ENCODE results near the gene SERPINA5.
"Not testable (repeated sequence)": the region's sequence is repeated elsewhere in the genome, so short reads cannot be mapped to it uniquely, and the experiment has no call there.

Gene SERPINA5

DNA sequence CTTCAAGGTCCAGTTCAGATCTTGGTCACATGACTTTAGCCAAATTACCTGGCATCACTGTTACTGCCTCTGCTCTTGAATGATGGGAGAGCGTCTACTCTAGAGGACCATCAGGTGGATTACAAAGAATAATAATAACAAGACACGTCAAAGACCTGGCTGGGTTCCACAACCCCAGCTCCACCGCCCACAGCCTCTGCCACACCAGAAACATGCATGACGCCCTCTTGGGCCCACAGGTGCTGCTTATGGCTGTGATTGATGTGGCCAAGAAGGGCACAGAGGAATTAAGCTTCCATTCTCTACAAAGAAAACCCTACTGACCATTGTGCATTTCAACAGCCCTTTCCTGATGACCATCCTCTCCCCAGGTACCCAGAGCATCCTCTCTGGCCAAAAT is 49.2 kb downstream of the SERPINA5 start:
- DNase-seq = no peak

DNA sequence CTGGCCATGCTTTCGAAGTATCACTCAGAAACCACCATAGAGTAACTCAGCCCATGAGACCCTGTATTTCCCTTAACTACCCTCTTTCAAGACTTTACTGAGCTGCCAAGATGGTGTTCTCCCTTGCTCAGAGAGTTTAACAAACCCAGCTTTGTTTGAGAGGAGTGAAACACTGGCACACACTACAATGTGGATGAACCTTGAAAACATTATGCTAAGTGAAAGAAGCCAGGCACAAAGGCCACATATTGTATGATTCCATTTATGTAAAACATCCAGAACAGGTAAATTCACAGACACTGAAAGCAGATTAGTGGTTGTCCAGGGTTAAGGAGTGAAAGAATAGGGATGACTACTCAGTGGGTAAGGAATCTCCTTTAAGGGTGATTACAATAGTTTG is 49.8 kb downstream of the SERPINA5 start:
- no peak for DNase-seq

DNA sequence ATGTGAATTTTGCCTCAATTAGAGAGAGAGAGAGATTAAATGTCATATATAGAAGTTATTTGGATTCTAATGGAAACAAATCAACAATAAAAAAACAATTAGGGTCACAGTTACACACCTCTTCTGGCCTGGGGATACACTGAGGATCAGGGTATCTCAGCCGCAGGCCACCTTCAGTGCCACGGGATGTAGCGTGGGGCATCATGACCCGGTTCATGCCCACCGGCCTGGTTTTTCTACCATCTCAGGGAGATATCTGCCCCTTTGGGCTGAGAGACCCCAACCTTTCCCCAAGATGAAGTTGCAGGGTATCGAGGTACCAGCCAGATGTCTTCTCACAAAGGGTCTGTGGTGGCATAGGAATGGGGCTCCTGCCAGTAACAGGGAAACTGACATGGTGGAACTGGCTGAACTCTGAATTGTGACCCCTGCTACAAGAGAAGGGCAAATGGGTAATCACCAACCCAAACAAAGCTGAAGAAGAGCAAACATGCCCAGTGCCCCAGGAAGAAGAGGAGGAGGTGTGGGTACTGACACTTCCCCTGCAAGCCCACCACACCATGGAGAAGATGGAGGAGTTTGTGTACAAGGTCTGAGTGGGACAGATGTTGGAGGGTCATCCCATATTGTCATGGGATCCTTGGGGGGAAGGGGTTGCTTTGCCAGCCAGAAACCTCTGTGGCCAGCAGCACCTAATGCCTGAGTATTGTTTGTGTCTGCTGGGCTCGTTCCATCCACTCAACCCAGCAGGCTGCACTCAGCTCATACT is 50.5 kb downstream of the SERPINA5 start:
- no peak for DNase-seq

DNA sequence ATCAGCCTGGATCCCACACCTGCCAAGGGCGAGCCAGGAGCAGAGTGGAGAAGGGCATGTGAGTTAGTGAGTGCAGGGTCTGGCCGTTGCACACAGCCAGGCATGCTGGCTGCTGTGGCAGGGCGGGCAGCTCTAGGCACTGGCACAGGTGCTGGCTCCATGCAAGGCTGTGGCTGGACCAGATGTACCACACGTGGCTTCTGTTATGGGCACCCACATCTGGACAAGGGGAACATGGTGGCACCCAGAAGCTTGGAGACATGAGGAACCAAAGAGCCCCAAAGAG is 51.0 kb downstream of the SERPINA5 start:
- DNase-seq = no peak

DNA sequence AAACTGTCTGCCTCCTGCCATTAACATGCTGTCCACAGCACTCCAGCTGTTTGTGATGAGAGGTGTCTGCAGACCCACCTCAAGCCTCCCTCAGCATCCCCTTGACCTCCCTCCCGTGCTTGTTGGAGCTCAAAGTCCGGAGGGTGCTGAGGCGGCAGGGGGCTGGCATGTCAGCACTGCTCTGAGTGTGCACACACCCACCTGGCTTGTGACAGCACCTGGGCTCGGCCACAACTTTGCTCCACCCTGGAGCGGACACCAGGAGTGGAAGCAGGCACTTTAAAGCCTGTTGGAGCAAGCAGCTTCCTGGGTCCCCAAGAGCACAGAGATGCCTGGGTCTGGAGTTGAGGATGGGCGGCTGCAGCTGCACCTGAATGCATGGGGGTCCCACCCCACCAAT is 51.9 kb downstream of the SERPINA5 start:
- no peak for DNase-seq

DNA sequence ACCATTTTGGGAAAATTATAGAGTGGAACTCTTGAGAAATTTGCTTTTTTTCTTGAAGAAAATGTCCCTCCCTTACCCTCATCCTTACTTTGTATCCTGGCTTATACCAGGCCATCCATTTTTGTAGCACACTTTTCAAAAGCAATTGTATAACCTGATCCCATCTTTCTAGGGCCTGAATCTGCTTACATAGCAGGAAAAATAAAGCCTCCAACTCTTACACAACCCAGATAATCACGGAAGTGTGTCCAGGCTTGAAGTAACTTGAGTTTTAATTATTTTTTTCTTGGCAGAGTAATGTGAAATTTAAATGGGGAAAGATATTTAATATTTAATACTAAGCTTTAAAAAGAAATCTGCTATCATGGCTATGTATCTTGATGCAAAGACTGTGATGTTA is 53.9 kb downstream of the SERPINA5 start:
- DNase-seq = no peak

DNA sequence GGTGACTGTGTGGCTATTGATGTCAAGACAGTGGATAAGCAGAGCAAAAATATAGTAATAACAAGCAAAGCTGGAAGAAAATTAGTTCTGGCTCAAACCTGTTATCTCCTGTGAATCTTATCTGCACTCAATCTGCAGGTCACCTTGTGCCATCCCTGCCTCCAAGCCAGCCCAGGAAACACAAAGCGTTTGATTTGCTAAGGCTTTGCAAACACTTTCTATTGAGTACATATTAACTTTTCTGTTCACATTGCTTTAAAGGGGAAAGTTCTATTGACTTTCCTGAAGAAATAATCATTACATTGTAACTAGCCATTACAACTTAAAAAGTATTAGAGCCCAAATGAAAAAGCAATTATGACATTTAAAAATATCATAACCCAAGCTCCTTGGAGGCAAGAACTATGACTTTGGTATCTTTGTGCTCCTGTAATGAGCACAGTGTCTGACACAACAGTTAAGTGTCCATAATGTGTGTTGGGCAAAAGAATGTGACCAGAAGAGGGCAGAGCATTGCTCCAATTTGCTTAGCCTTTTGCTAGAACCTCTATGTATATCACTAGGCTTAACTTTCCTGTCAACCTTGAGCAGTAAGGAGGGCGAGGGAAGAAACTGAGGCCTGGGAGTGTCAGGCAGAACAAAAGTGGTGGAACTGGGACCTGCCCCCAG is 55.7 kb downstream of the SERPINA5 start:
- DNase-seq = no peak

DNA sequence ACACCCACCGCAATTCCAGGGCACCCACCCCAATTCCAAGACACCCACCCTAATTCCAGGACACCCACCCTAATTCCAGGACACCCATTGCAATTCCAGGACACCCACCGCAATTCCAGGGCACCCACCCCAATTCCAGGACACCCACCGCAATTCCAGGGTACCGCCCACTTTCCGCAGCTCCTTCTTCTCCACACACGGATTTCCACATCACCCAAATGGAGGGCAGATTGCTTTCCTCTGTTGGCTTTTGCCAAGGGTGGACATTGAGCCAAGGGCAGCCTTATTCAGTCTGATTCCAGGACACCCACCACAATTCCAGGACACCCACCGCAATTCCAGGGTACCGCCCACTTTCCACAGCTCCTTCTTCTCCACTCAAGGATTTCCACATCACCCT is 56.6 kb downstream of the SERPINA5 start:
- DNase-seq = not testable (repeated sequence)

DNA sequence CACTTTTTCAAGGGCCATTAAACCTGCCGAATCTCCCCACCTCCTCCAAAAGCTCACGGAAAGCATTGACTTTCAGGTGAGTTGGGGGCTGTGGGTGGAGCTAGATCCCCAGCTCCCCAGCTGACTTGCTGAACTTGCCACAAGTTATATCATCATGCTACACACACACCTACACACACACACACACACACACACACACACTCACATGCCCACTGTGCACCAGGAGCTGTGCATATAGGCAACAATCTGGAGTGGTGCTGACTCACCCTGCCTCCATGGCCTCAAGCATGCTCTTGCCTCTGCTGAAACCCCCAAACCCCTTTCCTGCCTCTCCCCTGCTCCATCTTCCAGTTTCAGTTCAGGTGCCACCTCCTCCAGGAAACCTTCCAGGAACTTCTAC is 57.1 kb downstream of the SERPINA5 start:
- no peak for DNase-seq

DNA sequence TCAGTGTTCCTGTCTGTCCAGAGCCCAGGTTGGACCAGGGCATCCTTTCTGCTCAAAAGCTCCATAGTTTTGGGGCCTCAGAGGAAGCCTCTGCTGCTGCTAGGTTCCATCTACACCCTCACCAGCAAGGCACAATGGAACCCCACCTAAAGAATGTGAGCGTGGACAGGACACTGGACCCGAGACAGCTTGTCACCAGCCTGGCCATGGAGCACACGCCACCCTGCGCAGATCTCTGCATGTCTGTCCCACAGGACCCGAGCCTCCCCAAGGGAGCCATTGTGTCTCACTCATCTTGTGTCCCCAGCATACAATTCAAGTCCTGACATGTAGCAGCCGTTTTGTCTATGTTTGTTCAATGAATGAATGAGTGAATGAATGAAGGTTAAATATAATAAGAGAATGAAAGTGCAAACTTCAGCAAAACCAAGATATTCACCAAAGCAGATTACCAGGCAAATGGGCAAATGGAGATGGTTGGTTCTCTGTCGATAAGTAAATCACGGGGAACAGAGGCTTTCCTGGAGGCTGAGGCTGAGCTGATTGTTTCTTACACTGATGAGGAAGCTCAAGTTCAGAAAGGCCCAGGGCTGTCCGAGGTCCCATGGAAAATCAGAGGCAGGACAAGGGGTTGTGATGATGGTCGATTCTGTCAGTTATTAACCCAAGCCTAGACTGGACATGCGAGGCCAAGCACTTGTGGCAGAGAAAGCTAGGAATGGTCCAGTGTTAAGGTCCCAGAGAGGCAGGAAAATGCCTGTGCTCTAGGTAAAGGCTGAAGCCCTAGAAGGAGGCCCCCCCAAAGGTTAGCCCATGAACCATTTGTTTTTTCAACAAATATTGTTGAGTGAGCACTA is 58.0 kb downstream of the SERPINA5 start:
- DNase-seq = no peak

DNA sequence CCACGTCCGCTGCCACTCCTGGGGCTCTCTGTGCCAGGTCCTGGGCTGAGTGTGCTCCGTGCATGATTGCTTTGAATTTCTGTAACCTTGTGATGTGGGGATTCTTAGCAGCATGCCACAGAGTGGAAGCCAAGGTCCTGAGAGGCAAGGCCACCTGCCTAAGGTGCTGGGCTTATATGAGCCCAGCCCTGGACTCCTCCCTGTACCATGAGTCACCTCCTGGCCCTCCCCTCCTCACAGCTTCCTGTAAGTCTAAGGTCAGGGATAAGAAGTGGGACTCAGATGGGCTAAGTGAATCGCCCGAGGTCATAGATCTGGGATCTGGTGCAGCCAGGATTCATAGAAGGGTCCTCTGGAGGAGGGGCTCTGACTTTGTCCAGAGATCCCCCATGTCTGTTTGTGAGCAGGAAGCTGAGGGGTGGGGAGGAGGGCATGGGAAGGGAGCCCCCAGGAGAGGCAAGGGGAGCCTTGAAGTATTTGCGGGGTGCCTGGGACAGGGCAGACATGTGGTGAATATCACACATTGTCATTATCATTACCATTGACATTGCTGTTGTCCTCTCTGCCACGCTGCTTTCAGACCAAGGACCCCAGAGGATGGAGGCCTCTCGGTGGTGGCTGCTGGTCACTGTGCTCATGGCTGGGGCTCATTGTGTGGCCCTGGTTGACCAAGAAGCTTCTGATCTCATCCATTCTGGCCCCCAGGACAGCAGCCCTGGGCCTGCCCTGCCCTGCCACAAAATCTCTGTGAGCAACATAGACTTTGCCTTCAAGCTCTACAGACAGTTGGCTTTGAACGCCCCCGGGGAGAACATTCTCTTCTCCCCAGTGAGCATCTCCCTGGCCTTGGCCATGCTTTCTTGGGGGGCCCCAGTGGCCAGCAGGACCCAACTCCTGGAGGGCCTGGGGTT is 59.8 kb downstream of the SERPINA5 start:
- DNase-seq = no peak

DNA sequence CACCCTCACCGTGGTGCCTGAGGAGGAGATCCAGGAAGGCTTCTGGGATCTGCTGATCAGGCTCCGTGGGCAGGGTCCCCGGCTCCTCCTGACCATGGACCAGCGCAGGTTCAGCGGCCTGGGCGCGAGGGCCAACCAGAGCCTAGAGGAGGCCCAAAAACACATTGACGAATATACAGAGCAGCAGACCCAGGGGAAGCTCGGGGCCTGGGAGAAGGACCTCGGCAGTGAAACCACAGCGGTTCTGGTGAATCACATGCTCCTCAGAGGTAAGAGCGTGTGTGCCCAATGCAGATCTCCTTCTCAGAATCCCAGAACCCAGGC is 60.4 kb downstream of the SERPINA5 start:
- no peak for DNase-seq

Measured in NCI-H1105 (cell line).